Uterus (tissue), 4 donors: ENCODE data around the gene OSER1. TPM values are rescaled to one million over a fixed set of nuclear protein-coding genes. Genes with fewer than 3 reads are reported as not detected.

Experiments used
- DNase-seq, 2 donors: peaks; one replicate each; pipeline ENCODE4 v3.0.0-alpha.2; 2019 to 2020
- H3K27ac ChIP-seq, 2 donors: fragments of 200-600 bp; sonication (generic); 1 replicate in 1 of 2; 2 replicates in 1 of 2; pipeline ENCODE4 v1.5.1; 2016 to 2018
- H3K27me3 ChIP-seq, 2 donors: fragments of 200-600 bp; sonication (generic); one replicate each; pipeline ENCODE4 v1.5.1; 2018 to 2019; ENCODE audit warnings: control low read depth in 1 of 2
- H3K36me3 ChIP-seq, 2 donors: fragments of 200-600 bp; sonication (generic); one replicate each; pipeline ENCODE4 v1.5.1; 2019; ENCODE audit warnings: control low read depth in 1 of 2
- H3K4me1 ChIP-seq, 2 donors: fragments of 200-600 bp; sonication (generic); one replicate each; pipeline ENCODE4 v1.5.1; 2018 to 2019; ENCODE audit warnings: control low read depth in 1 of 2
- H3K4me3 ChIP-seq, 2 donors: fragments of 200-600 bp; sonication (generic); 1 replicate in 1 of 2; 2 replicates in 1 of 2; pipeline ENCODE4 v1.5.1; 2018 to 2019; ENCODE audit warnings: mild to moderate bottlenecking in 1 of 2
- H3K9me3 ChIP-seq, 2 donors: fragments of 200-600 bp; sonication (generic); one replicate each; pipeline ENCODE4 v1.5.1; 2019; ENCODE audit warnings: control low read depth in 1 of 2
- CTCF ChIP-seq, 4 experiments: fragments of 200-600 bp in 2 of 4; fragments of 450-650 bp in 2 of 4; sonication (generic) in 2 of 4; IDR thresholded peaks; one replicate each; pipeline ENCODE4 v1.5.1; 2016 to 2019; ENCODE audit warnings: antibody characterized with exemption in 4 of 4, mild to moderate bottlenecking in 2 of 4, moderate library complexity in 1 of 4
- POLR2A ChIP-seq, 2 donors: fragments of 450-650 bp; IDR thresholded peaks; one replicate each; pipeline ENCODE4 v1.6.1; 2016; ENCODE audit warnings: antibody characterized with exemption in 2 of 2, mild to moderate bottlenecking in 1 of 2, moderate library complexity in 1 of 2
- intact Hi-C: fragments of 100-400 bp; cut with DNase I; formaldehyde crosslinking; loops from one replicate; pipeline ENCODE4 v1.15.1; 2023; ENCODE audit warnings: low total_unique reads
- total RNA-seq, 4 donors: library from RNA; depleted of rRNA in 3 of 4; stranded (reverse); fragments of >200 nt in 3 of 4; gene quantifications; one replicate each; pipeline versions ENCODE4 v1.1.0 to v1.2.4, GENCODE V29; 2014 to 2023
- donor health status: DM: yes; HTN: yes; CAD: no.

The OSER1 gene
- total RNA-seq, 4 donors from 2014 or later = 33.8 to 76.2 (median 46.0) TPM

- H3K4me3 ChIP-seq = no peak overlapping the region
- intact Hi-C loops = no loop called here
- H3K27me3 ChIP-seq = no peaks in the 10 kb centered on the region
- H3K4me1 ChIP-seq = peaks cover 0 to 18% of the 10 kb centered on the region in 2 donors
- no peaks in the 10 kb centered on the region for H3K36me3 ChIP-seq
- TF ChIP-seq CTCF (IDR thresholded peaks at IDR 0.05) (peak in 2 of 4 experiments; percentile 14 to 15), POLR2A (IDR thresholded peaks at IDR 0.05) (peak in 1 of 2 donors; percentile 25)
- H3K27ac ChIP-seq = peak overlapping the region; percentile 93 to 96
- H3K9me3 ChIP-seq = no peaks in the 10 kb centered on the region
- DNase-seq = peak; percentile 71
Observed at GRCh38 chr20:44154521-44155001, 56.0 kb downstream of the OSER1 start.

GRCh38 chr20:44153636-44154043, 56.9 kb downstream of the OSER1 start:
- Histone ChIP-seq H3K36me3 (no peaks in the 10 kb centered on the region), H3K9me3 (no peaks in the 10 kb centered on the region), H3K27ac (peak overlapping the region; percentile 93 to 96), H3K4me3 (no peak overlapping the region), H3K4me1 (peaks cover 0 to 18% of the 10 kb centered on the region in 2 donors), H3K27me3 (no peaks in the 10 kb centered on the region)
- TF ChIP-seq POLR2A (IDR thresholded peaks at IDR 0.05) = peak in 1 of 2 donors; percentile 60
- no peak for TF ChIP-seq CTCF (IDR thresholded peaks at IDR 0.05)
- DNase-seq = peak; percentile 66 to 76
- intact Hi-C loops = no loop called here

GRCh38 chr20:44151621-44152416, 58.8 kb downstream of the OSER1 start:
- Histone ChIP-seq H3K27me3 (no peaks in the 10 kb centered on the region), H3K36me3 (no peaks in the 10 kb centered on the region), H3K27ac (peak overlapping the region; percentile 93 to 96), H3K9me3 (no peaks in the 10 kb centered on the region), H3K4me1 (peaks cover 0 to 18% of the 10 kb centered on the region in 2 donors), H3K4me3 (no peak overlapping the region)
- no peak for TF ChIP-seq CTCF (IDR thresholded peaks at IDR 0.05)
- no peak for TF ChIP-seq POLR2A (IDR thresholded peaks at IDR 0.05)
- intact Hi-C loops = no loop called here
- DNase-seq = peak; percentile 48 to 67

- no peaks in the 10 kb centered on the region for H3K27me3 ChIP-seq
- no peak for TF ChIP-seq POLR2A (IDR thresholded peaks at IDR 0.05)
- no peak for TF ChIP-seq CTCF (IDR thresholded peaks at IDR 0.05)
- no peaks in the 10 kb centered on the region for H3K36me3 ChIP-seq
- peaks cover 6 to 11% of the 10 kb centered on the region in 2 donors for H3K4me1 ChIP-seq
- DNase-seq = no peak
- no peaks in the 10 kb centered on the region for H3K9me3 ChIP-seq
- H3K27ac ChIP-seq = peak overlapping the region; percentile 93 to 96
- intact Hi-C loops = no loop called here
- H3K4me3 ChIP-seq = no peak overlapping the region
Observed at GRCh38 chr20:44146272-44146671, 64.3 kb downstream of the OSER1 start.

Other genes starting within 250 kb of the OSER1 start
- gene JPH2, start 23.6 kb downstream of the OSER1 start, total RNA-seq = 100 to 1,000 TPM in 1 of 4 donors, 10 to 100 TPM in 3; 17.6 to 133 (median 61.2) TPM
- under 1 TPM in 1 of 4 donors, not detected in 3; 0.41 TPM for gene GDAP1L1, start 36.5 kb upstream of the OSER1 start, total RNA-seq
- gene FITM2, start 100.4 kb upstream of the OSER1 start, total RNA-seq = 1 to 10 TPM; 1.2 to 9.8 (median 6.7) TPM
- not detected for gene R3HDML, start 126.3 kb upstream of the OSER1 start, total RNA-seq
- under 1 TPM in 2 of 4 donors, not detected in 2; under 0.01 to 0.26 TPM for gene HNF4A, start 144.9 kb upstream of the OSER1 start, total RNA-seq